Prostate gland (tissue), 2 donors: ENCODE data around the gene CACNA2D1. TPM values are rescaled to one million over a fixed set of nuclear protein-coding genes. Genes with fewer than 3 reads are reported as not detected.

ENCODE experiments used
- DNase-seq: peaks from one replicate; pipeline ENCODE4 v3.0.0-alpha.2; 2019; ENCODE audit warnings: low spot score
- H3K27ac ChIP-seq, 2 donors: fragments of 200-600 bp; sonication (generic); 2 replicates each; pipeline ENCODE4 v1.5.1; 2017 to 2019
- H3K27me3 ChIP-seq: fragments of 200-600 bp; sonication (generic); replicated peaks from 2 replicates; pipeline ENCODE4 v1.5.1; 2019; ENCODE audit not compliant: insufficient read depth
- H3K36me3 ChIP-seq, 2 donors: fragments of 200-600 bp; sonication (generic); 1 replicate in 1 of 2; 2 replicates in 1 of 2; pipeline versions ENCODE4 v1.5.1 to v1.8.1; 2017 to 2019
- H3K4me1 ChIP-seq: fragments of 200-600 bp; sonication (generic); replicated peaks from 2 replicates; pipeline ENCODE4 v1.5.1; 2019
- H3K4me3 ChIP-seq, 2 donors: fragments of 200-600 bp; sonication (generic); 2 replicates each; pipeline ENCODE4 v1.5.1; 2017 to 2019
- H3K9me3 ChIP-seq: fragments of 200-600 bp; sonication (generic); 2 replicates; pipeline ENCODE4 v1.5.1; 2017
- CTCF ChIP-seq, 4 experiments: fragments of 200-600 bp in 2 of 4; fragments of 450-650 bp in 2 of 4; sonication (generic) in 2 of 4; IDR thresholded peaks; 1 replicate in 3 of 4; 2 replicates in 1 of 4; pipeline ENCODE4 v1.5.1; 2016 to 2019; ENCODE audit warnings: antibody characterized with exemption in 4 of 4, mild to moderate bottlenecking in 2 of 4, moderate library complexity in 2 of 4
- POLR2A ChIP-seq: fragments of 450-650 bp; IDR thresholded peaks from one replicate; pipeline ENCODE4 v1.6.1; 2016; ENCODE audit warnings: antibody characterized with exemption, mild to moderate bottlenecking
- POLR2AphosphoS5 ChIP-seq: sonication (generic); formaldehyde crosslinking; IDR thresholded peaks from one replicate; pipeline ENCODE4 v1.6.1; 2017; ENCODE audit warnings: antibody characterized with exemption
- WGBS: methylation state at CpG from one replicate; pipeline ENCODE4 v1.1.5; 2018; 5-methylcytosine and 5-hydroxymethylcytosine counted together
- intact Hi-C: fragments of 100-400 bp; cut with DNase I; formaldehyde crosslinking; loops from one replicate; pipeline ENCODE4 v1.14.2; 2022
- total RNA-seq, 2 donors: library from RNA; depleted of rRNA; stranded (reverse); fragments of >200 nt; gene quantifications; one replicate each; pipeline ENCODE4 v1.1.0, GENCODE V29; 2016

Gene CACNA2D1
- total RNA-seq, 2 donors from 2014 or later, result 16.9 to 24.4 TPM

- intact Hi-C loops, result no loop called here
- 13% methylated on average over 2 of the region's 2 CpGs for WGBS
- no peak overlapping the region for H3K4me3 ChIP-seq
- H3K4me1 ChIP-seq, result no peaks in the 10 kb centered on the region
- H3K27ac ChIP-seq, result no peak overlapping the region
- H3K36me3 ChIP-seq, result no peaks in the 10 kb centered on the region
- H3K9me3 ChIP-seq, result no peaks in the 10 kb centered on the region
- TF ChIP-seq POLR2AphosphoS5, result no peak
- no peak for TF ChIP-seq POLR2A
- TF ChIP-seq CTCF (IDR thresholded peaks at IDR 0.05), result no peak
- H3K27me3 ChIP-seq, result no peaks in the 10 kb centered on the region
- no peak for DNase-seq
These were observed 185.4 kb downstream of the CACNA2D1 start for GRCh38 chr7:82258181-82258580.

DNA sequence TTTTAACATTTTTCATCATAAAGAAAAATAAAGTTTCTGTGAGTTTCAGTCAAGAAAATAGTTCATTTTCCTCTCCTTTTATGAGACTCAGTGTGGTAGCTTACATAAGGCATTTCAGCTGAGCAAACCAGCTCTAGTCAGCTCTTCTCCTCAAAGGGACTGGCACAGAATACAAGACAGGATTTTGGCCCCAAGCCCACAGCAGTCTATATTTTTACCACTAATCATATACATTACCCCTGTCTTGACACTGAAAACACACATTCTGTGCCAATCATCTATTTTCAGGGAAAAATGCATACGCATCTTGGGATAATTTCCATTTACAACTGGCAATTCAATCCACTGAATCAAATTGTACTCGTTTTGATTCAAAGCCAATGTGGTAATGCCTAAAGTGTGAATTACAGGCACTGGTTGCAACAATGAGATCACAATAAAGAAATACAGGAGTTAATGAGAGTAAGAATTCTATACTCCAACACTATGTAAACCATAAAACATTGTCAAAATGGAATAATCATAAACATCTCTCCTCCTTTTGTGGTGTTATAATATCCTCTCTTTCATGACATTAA is 186.4 kb downstream of the CACNA2D1 start:
- no peak for DNase-seq
- no peaks in the 10 kb centered on the region for H3K9me3 ChIP-seq
- H3K36me3 ChIP-seq, result no peaks in the 10 kb centered on the region
- no peak for TF ChIP-seq POLR2A
- TF ChIP-seq POLR2AphosphoS5, result no peak
- no peak for TF ChIP-seq CTCF (IDR thresholded peaks at IDR 0.05)
- WGBS, result 56% methylated on average over 2 of the region's 2 CpGs
- no peak overlapping the region for H3K4me3 ChIP-seq
- H3K4me1 ChIP-seq, result no peaks in the 10 kb centered on the region
- intact Hi-C loops, result no loop called here
- H3K27me3 ChIP-seq, result no peaks in the 10 kb centered on the region
- no peak overlapping the region for H3K27ac ChIP-seq

DNA sequence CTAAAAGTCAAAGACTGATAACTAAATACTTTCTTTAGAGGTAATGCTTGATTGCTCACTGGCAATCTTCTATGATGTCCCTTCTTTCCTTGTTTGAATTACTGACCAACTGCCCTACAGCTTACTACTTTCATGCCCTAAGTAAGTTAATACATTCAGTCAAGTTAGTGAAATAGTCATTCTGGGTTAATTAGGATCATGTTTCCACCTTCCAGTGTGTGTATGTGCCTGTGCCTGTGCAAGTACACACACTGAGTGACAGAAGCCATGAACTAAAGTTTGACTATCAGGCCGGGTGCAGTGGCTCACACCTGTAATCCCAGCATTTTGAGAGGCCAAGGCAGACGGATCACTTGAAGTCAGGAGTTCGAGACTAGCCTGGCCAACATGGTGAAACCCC is 187.9 kb downstream of the CACNA2D1 start:
- no peak for DNase-seq
- no peaks in the 10 kb centered on the region for H3K36me3 ChIP-seq
- WGBS, result 93% methylated on average over 3 of the region's 3 CpGs
- no peaks in the 10 kb centered on the region for H3K9me3 ChIP-seq
- H3K27ac ChIP-seq, result no peak overlapping the region
- no peaks in the 10 kb centered on the region for H3K4me1 ChIP-seq
- intact Hi-C loops, result no loop called here
- TF ChIP-seq CTCF (IDR thresholded peaks at IDR 0.05) (no peak), POLR2AphosphoS5 (no peak), POLR2A (no peak)
- H3K4me3 ChIP-seq, result no peak overlapping the region
- H3K27me3 ChIP-seq, result no peaks in the 10 kb centered on the region

DNA sequence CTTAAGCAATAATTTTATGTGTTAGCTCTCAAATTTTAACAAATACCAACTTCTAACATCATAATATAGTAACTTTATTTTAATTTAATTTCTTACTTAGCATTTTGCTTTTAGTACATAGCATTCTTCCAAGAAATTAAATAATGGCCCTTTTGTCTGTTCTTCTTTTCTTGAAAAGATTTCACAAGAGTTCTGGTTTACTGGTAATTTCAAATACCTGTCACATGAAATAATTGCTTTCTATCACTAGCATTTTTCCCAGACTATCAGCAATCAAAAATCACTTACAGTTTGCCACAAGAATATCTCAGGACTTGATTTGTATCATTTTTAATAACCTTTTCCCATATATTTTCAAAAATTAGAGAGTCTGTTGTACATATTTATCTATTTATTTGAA is 193.0 kb downstream of the CACNA2D1 start:
- TF ChIP-seq CTCF (IDR thresholded peaks at IDR 0.05) (no peak), POLR2A (no peak), POLR2AphosphoS5 (no peak)
- DNase-seq, result no peak
- intact Hi-C loops, result no loop called here
- no peaks in the 10 kb centered on the region for H3K4me1 ChIP-seq
- no peaks in the 10 kb centered on the region for H3K27me3 ChIP-seq
- no peaks in the 10 kb centered on the region for H3K9me3 ChIP-seq
- no peaks in the 10 kb centered on the region for H3K36me3 ChIP-seq
- no peak overlapping the region for H3K4me3 ChIP-seq
- no peak overlapping the region for H3K27ac ChIP-seq

GRCh38 chr7:82249979-82250378 is 193.6 kb downstream of the CACNA2D1 start:
- no peak for TF ChIP-seq POLR2AphosphoS5
- no peak for TF ChIP-seq POLR2A
- TF ChIP-seq CTCF (IDR thresholded peaks at IDR 0.05), result no peak
- Histone ChIP-seq H3K36me3 (no peaks in the 10 kb centered on the region), H3K27me3 (no peaks in the 10 kb centered on the region), H3K4me3 (no peak overlapping the region), H3K9me3 (no peaks in the 10 kb centered on the region), H3K27ac (no peak overlapping the region), H3K4me1 (no peaks in the 10 kb centered on the region)
- no peak for DNase-seq
- intact Hi-C loops, result no loop called here
- 100% methylated on average over 2 of the region's 2 CpGs for WGBS
